Measurements from ENCODE around the gene CENPQ.
A peak's percentile ranks its signal among the peaks of the same experiment; 100 is the strongest.
"Not testable (repeated sequence)": the region's sequence is repeated elsewhere in the genome, so short reads cannot be mapped to it uniquely, and the experiment has no call there.

The CENPQ gene

GRCh38 chr6:49462927-49463611 is at the start of gene CENPQ, which contains the start of gene MMUT:
Gene CENPQ, plus strand, starts transcription at chr6:49463370. Its CDS starts 6,807 bp downstream, at chr6:49470177.
Gene MMUT, minus strand, starts transcription at chr6:49463253. Its CDS starts 3,787 bp downstream, at chr6:49459466.
- peak; percentile 50 to 75 (median 66) for DNase-seq

DNA sequence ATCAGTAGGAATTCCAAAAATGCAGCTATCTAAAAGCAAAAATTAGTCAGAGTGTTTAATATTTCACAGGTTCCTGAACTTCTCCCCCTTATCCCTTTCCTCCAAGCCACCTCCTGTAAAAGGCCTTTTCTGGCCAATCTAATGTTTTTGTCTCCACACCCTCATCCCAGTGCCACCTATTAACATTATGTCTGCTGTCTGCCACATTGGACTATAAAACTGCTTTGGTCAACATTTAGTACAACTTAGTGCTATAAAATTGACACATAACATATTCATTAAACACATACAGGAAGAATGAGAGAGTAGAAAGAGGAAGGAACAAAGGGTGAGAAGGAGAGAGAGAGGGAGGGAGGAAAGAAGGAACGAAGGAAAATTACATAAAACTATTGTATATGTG is 47.8 kb upstream of the CENPQ start:
- no peak for DNase-seq

GRCh38 chr6:49416195-49416594 is 47.0 kb upstream of the CENPQ start:
- DNase-seq, result no peak

DNA sequence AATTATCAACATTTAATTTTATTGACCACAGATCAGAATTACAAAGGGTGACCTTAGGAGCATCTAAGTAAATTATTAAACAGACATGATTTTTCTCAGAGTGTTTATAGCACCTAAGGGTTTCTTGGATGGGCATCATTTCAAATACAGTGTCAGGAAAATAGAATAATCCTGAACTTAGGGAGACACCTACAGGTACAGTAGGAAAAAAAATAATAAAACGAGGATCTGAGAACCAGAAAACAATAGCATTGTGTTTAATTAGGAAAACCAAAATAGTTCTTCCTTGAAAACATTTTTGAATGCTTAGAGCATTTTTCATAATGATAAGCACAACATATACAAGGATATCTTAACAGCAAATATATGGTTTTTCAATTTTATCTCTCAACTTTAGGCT is 39.4 kb upstream of the CENPQ start:
- no peak for DNase-seq

GRCh38 chr6:49430187-49430586 is 33.0 kb upstream of the CENPQ start:
- no peak for DNase-seq

GRCh38 chr6:49430866-49431265 is 32.3 kb upstream of the CENPQ start:
- DNase-seq, result no peak

DNA sequence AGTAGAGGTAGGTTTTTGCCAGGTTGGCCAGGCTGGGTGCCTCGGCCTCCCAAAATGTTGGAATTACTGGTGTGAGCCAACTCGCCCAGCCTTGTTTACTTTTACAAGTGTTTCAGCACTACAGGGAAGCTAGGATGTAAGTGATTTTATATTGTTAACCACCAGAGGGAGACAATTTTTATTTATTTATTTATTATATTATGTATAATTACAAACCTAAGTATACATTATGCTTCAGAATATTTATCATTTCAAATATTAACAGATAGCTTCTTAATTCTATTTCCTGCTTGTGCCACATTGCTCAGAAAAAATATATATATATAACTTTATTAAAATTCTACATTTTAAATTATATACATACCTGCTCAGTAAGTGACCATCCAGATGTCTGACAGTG is 9.9 kb upstream of the CENPQ start:
- DNase-seq, result no peak

DNA sequence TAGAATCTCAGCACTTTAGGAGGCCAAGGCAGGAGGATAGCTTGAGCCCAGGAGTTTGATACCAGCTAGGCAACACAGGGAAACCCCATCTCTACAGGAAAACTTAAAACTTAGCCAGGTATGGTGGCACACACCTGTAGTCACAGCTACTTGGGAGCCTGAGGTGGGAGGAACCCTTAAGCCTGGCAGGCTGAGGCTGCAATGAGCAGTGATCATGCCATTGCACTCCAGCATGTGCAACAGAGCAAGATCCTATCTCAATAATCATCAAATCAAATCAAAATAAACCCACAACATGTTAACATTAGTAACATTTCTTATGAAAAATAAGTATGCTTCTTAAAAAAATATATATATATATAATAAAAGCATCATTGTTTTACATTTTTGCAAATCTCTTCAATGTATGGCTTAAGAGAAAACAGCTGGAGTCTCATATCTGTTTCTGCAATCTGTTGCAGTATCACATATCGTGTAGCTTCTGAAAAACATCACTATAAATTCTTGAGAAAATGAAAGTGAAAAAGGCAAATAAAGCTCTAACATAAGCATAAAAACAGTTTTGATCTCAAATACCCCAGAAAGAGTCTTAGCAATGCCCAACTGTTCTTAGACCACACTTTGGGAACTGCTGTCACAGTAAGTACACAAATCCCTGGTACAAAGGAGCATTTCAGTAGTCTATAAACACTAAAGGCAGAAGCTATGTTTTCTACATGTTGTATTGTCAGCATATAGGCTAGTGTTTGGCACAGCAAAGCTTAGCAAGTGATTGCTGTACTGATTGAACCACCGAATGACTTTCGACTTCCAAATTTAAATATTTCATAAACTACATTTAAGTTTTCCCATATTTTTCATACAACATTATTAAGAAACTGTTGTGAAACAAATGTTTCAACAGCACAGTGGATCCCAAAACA is 8.1 kb upstream of the CENPQ start:
- DNase-seq, result no peak

GRCh38 chr6:49457771-49458170 is 5.4 kb upstream of the CENPQ start:
- DNase-seq, result no peak

DNA sequence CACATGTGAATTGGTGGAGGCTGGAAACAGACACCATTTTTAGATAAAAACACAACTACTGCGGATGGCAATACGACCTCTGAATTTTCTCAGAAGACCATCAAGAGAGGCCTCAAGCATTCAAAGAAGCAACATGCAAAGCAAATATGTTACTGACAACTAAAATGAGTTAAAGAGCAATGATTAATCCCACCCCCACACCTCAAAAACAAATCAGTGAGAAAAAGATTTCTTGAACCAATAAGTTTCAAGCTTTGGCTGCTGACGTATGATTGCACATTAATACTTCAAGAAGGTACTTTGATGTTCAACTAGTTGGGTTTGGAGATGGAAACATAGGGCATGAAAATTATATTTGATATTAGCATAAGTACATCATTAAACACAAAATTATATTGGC is 1.1 kb upstream of the CENPQ start:
- no peak for DNase-seq

DNA sequence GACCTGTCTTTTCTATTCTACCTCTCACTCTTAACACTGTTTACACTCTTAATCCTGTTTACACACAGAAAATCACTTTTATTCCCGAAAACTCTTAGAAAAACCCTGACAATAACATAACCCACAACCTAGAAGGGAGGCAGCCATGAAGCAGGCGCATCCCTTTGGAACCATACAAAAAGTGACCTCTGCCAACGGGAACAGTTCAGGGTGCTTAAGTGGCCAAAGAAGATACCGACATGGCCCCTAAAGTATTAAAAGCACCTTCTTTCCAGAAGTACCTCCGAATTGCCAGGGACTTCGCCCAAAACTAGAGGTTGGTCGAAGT is 607 bp upstream of the CENPQ start:
- DNase-seq, result no peak

GRCh38 chr6:49463612-49463967 is 420 bp downstream of the CENPQ start:
- DNase-seq, result no peak

- DNase-seq, result no peak
Observed at GRCh38 chr6:49464691-49465090, 1.5 kb downstream of the CENPQ start.

DNA sequence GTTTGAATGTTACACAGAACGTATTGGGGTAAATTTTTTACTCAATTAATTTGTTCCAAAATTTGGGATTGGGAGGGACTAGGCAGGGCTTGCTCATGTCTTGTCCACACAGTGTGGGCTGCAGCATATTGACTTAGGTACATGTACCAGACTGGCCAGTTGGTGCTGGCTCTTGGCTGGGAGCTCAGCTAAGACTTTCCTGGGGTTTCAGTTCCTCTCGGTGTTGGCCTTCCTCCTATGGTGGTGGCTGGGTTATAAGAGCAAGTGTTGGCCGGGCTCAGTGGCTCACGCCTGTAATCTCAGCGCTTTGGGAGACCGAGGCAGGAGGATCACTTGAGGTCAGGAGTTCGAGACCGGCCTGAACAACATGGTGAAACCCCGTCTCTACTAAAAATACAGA is 4.9 kb downstream of the CENPQ start:
- DNase-seq, result no peak

GRCh38 chr6:49476564-49476963 is 13.4 kb downstream of the CENPQ start:
- DNase-seq, result not testable (repeated sequence)

- DNase-seq, result no peak
Observed at GRCh38 chr6:49479308-49479970, 16.3 kb downstream of the CENPQ start.

DNA sequence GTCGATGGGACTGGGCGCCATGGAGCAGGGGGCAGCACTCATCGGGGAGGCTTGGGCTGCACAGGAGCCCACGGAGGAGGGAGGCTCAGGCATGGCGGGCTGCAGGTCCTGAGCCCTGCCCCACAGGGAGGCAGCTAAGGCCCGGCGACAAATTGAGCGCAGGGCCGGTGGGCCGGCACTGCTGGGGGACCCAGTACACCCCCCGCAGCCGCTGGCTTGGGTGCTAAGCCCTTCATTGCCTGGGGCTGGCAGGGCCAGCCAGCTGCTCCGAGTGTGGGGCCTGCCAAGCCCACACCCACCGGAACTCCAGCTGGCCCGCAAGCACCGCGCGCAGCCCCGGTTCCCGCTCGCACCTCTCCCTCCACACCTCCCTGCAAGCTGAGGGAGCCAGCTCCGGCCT is 18.7 kb downstream of the CENPQ start:
- DNase-seq, result not testable (repeated sequence)

DNA sequence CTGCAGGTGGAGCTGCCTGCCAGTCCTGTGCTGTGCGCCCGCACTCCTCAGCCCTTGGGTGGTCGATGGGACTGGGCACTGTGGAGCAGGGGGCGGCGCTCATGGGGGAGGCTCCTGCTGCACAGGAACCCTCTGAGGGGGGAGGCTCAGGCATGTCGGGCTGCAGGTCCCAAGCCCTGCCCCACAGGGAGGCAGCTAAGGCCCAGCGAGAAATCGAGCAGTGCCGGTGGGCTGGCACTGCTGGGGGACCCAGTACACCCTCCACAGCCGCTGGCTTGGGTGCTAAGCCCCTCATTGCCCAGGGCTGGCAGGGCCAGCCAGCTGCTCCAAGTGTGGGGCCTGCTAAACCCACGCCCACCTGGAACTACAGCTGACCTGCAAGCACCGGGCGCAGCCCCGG is 20.2 kb downstream of the CENPQ start:
- DNase-seq, result not testable (repeated sequence)

DNA sequence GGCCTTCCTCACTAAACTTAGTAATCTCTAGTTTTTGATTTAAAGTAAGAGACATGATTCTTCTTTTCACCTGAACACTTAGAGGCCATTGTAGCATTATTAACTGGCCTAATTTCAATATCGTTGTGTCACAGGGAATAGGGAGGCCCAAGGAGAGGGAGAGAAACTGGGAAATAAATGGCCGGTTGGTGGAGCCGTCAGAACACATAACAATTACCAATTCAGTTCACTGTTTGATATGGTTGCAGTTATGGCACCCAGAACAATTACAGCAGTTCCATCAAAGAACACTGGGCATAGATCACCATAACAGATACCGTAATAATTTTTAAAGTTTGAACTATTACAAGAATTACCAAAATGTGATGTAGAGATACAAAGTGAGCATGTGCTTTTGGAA is 27.5 kb downstream of the CENPQ start:
- DNase-seq, result no peak

DNA sequence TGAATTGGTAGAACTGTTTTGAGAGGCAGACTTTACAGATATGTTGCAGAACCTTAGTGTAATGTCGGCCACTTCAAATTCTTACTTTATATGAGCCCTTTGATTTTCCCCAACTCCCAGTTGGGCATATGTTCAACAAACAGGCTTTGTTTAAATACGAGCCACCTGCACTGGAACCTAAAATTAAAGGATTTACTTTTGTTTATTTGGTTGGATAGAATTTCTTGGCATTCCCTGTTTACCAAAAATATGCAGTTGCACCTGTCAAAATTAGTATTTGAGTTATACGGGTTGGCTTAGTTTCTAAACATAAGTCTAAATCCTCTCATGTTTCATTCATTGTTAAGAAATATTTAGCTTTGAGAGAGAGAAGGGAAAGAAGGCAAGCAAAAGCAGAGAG is 34.1 kb downstream of the CENPQ start:
- no peak for DNase-seq

DNA sequence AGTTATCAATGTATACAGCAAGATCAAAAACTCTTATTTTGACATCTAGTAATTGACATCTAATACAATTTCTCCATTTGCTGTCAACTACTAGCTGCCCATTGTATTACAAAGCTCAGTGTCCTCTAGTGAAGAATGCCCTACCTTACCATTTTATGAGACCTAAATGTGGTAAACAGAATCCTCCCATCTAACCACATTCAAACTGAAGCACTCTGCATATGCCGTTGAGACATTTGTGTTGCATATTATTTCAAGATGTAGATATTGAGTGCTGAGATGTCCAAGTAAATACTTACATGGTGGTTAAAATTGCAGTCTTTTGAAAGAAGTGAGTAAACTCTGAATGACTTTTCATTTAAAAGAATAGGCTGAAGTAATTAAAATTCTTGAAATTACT is 36.0 kb downstream of the CENPQ start:
- DNase-seq, result no peak

DNA sequence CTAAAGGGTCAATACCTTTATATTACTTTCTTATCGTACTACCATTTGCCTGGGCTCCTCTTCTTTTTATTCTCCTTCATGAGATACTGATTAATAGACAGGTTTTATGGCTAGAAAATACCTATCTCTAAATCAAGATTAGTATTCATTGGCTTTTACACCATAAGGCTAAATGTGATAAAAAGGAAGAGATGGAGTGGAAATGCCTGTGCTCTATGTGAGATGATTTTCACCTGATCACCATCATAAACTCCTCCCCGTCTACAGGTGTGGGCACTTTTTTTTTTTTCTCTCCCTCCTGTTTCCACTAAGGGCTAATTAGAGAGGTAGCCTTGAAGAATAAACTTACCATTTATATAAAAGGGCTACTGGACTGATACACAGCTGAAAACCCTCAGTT is 36.5 kb downstream of the CENPQ start, which contains the start of gene GLYATL3:
Gene GLYATL3, plus strand, starts transcription at position 301 of the 400 bp plus-strand sequence. CDS start 12,068 bp downstream, outside the sequence.
- no peak for DNase-seq

GRCh38 chr6:49504666-49505065 is 41.5 kb downstream of the CENPQ start:
- no peak for DNase-seq

All from activated naive CD4-positive, alpha-beta T cell (primary cell).